ENCODE data around the gene VWCE.

DNA sequence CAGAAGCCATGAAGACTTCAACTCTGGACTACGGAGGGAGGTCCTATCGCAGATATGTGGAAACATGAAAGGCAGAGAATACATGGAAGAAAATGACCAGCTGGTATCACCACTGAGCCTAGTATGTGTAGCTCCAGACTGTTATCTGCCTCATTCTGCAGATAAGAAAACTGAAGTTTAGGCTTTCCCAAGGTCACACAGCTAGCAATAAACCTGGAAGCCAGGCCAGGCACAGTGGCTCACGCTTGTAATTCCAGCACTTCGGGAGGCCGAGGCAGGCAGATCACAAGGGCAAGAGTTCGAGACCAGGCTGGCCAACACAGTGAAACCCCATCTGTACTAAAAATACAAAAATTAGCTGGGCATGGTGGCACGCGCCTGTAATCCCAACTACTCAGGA, 15.6 kb upstream of the VWCE start:
- no peak for TF ChIP-seq RARB (CRISPR knock-in tag; IDR thresholded peaks at IDR 0.05)
- TF ChIP-seq ZNF8 (CRISPR knock-in tag; IDR thresholded peaks at IDR 0.05) = no peak
- TF ChIP-seq, protein P1, sequence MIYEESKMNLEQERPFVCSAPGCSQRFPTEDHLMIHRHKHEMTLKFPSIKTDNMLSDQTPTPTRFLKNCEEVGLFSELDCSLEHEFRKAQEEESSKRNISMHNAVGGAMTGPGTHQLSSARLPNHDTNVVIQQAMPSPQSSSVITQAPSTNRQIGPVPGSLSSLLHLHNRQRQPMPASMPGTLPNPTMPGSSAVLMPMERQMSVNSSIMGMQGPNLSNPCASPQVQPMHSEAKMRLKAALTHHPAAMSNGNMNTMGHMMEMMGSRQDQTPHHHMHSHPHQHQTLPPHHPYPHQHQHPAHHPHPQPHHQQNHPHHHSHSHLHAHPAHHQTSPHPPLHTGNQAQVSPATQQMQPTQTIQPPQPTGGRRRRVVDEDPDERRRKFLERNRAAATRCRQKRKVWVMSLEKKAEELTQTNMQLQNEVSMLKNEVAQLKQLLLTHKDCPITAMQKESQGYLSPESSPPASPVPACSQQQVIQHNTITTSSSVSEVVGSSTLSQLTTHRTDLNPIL (CRISPR knock-in tag; IDR thresholded peaks at IDR 0.05; ENCODE audit: low read depth) = no peak
- TF ChIP-seq GLIS3 (CRISPR knock-in tag; IDR thresholded peaks at IDR 0.05) = no peak
- no peak for TF ChIP-seq ISL1 (CRISPR knock-in tag; IDR thresholded peaks at IDR 0.05)
- TF ChIP-seq SNAI2 (CRISPR knock-in tag; IDR thresholded peaks at IDR 0.05) = no peak
- TF ChIP-seq, protein P2, sequence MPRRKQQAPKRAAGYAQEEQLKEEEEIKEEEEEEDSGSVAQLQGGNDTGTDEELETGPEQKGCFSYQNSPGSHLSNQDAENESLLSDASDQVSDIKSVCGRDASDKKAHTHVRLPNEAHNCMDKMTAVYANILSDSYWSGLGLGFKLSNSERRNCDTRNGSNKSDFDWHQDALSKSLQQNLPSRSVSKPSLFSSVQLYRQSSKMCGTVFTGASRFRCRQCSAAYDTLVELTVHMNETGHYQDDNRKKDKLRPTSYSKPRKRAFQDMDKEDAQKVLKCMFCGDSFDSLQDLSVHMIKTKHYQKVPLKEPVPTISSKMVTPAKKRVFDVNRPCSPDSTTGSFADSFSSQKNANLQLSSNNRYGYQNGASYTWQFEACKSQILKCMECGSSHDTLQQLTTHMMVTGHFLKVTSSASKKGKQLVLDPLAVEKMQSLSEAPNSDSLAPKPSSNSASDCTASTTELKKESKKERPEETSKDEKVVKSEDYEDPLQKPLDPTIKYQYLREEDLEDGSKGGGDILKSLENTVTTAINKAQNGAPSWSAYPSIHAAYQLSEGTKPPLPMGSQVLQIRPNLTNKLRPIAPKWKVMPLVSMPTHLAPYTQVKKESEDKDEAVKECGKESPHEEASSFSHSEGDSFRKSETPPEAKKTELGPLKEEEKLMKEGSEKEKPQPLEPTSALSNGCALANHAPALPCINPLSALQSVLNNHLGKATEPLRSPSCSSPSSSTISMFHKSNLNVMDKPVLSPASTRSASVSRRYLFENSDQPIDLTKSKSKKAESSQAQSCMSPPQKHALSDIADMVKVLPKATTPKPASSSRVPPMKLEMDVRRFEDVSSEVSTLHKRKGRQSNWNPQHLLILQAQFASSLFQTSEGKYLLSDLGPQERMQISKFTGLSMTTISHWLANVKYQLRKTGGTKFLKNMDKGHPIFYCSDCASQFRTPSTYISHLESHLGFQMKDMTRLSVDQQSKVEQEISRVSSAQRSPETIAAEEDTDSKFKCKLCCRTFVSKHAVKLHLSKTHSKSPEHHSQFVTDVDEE (CRISPR knock-in tag; IDR thresholded peaks at IDR 0.05) = no peak
- TF ChIP-seq, protein P3, sequence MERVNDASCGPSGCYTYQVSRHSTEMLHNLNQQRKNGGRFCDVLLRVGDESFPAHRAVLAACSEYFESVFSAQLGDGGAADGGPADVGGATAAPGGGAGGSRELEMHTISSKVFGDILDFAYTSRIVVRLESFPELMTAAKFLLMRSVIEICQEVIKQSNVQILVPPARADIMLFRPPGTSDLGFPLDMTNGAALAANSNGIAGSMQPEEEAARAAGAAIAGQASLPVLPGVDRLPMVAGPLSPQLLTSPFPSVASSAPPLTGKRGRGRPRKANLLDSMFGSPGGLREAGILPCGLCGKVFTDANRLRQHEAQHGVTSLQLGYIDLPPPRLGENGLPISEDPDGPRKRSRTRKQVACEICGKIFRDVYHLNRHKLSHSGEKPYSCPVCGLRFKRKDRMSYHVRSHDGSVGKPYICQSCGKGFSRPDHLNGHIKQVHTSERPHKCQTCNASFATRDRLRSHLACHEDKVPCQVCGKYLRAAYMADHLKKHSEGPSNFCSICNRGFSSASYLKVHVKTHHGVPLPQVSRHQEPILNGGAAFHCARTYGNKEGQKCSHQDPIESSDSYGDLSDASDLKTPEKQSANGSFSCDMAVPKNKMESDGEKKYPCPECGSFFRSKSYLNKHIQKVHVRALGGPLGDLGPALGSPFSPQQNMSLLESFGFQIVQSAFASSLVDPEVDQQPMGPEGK (CRISPR knock-in tag; IDR thresholded peaks at IDR 0.05; ENCODE audit: borderline replicate concordance) = no peak
- no peak for TF ChIP-seq ESRRG (CRISPR knock-in tag; IDR thresholded peaks at IDR 0.05)
- TF ChIP-seq ZNF565 (CRISPR knock-in tag; conservative IDR thresholded peaks at IDR 0.05; ENCODE audit: low read depth) = no peak
- TF ChIP-seq TCF4 (CRISPR knock-in tag; IDR thresholded peaks at IDR 0.05; ENCODE audit: borderline replicate concordance) = no peak
- TF ChIP-seq ZNF70 (CRISPR knock-in tag; IDR thresholded peaks at IDR 0.05) = no peak
- TF ChIP-seq ZC3H10 (CRISPR knock-in tag; IDR thresholded peaks at IDR 0.05) = no peak
